HG02759 (cell line): Measurements from ENCODE around the gene KIR2DL1.
"Not testable (repeated sequence)": the region's sequence is repeated elsewhere in the genome, so short reads cannot be mapped to it uniquely, and the experiment has no call there.

Experiments
- ATAC-seq: cut with Tn5 transposase; IDR thresholded peaks from one replicate; pipeline ENCODE4 v1.9.1; 2021; ENCODE audit warnings: mild to moderate bottlenecking, moderate library complexity; ENCODE audit not compliant: unreplicated experiment

KIR2DL1 gene

DNA sequence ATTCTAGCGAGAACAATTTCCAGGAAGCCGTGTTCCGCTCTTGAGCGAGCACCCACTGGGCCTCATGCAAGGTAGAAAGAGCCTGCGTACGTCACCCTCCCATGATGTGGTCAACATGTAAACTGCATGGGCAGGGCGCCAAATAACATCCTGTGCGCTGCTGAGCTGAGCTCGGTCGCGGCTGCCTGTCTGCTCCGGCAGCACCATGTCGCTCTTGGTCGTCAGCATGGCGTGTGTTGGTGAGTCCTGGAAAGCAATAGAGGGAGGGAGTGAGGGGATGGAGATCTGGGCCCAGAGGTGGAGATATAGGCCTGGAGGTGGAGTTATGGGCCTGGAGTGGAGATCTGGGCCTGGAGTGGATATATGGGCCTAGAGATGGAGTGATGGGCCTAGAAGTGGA, at the start of gene KIR2DL1:
KIR2DL1 (plus strand) TSS at position 148 of the 400 bp plus-strand sequence; CDS start at position 206, 58 bp downstream.
- ATAC-seq, result not testable (repeated sequence)

DNA sequence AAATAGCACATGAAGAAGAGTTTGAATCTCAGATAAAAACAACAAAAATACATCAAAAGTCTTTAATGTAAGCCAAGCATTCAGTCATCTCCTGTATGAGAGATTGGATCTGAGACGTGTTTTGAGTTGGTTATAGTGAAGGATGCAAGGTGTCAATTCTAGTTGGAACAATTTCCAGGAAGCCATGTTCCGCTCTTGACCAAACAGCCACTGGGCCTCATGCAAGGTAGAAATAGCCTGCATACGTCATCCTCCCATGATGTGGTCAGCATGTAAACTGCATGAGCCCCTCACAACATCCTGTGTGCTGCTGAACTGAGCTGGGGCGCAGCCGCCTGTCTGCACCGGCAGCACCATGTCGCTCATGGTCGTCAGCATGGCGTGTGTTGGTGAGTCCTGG, 45.5 kb upstream of the KIR2DL1 start, which contains the start of gene KIR3DL3:
KIR3DL3 (plus strand) TSS at position 301 of the 400 bp plus-strand sequence; CDS start at position 356, 55 bp downstream.
- no peak for ATAC-seq

DNA sequence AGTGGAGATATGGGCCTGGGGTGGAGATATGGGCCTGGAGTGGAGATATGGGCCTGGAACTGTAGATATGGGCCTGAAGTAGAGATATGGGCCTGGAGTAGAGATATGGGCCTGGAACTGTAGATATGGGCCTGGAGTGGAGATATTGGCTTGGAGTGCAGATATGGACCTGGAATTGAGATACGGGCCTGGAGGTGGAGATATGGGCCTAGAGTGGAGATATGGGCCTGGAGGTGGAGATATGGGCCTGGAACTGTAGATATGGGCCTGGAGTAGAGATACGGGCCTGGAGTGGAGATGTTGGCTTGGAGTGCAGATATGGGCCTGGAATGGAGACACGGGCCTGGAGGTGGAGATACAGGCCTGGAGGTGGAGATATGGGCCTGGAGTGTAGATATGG, 44.9 kb upstream of the KIR2DL1 start:
- ATAC-seq, result no peak

DNA sequence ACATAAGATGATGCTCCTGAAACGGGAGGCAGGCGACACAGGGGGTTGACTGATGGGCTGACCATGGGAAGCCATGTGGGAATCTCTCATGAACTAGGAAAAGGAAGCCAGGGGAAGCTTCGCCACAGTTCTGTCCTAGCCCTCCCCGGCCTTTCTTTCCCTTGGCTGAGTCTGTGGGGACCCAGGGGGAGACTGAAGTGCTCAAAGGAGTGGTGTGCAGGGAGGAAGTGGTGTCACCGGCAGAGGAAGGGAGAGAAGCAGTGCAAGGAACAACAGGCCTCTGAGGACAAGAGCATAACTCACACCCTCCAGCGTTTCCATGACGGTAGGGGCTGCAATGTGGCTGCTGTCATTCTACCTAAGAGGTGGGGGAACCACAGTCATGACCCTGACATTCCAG, 44.3 kb upstream of the KIR2DL1 start:
- ATAC-seq, result no peak

DNA sequence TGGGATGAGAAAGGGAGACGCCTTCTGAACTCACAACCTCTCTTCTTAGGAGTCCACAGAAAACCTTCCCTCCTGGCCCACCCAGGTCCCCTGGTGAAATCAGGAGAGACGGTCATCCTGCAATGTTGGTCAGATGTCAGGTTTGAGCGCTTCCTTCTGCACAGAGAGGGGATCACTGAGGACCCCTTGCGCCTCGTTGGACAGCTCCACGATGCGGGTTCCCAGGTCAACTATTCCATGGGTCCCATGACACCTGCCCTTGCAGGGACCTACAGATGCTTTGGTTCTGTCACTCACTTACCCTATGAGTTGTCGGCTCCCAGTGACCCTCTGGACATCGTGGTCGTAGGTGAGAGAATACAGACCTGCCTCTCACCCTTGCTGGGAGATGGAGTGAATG, 42.0 kb upstream of the KIR2DL1 start:
- ATAC-seq, result no peak

DNA sequence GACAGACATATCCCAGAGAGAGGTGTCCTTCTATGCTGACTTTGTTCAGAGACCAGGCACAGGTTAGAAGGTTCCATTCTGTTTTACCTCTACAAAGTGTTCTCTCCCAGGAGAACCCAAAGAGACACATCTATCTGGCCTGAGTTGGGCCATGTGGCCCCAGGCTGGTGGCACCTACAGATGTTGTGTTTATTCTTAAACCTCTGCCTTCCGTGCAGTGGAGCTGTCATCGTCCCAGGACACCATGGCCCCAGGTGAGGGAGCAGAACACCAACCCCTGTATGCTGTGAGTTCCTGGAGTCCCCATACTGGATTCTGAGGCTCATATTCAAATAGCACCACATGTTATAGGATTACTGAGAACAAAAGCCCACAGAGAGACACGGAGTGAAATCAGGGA, 41.4 kb upstream of the KIR2DL1 start:
- ATAC-seq, result no peak

DNA sequence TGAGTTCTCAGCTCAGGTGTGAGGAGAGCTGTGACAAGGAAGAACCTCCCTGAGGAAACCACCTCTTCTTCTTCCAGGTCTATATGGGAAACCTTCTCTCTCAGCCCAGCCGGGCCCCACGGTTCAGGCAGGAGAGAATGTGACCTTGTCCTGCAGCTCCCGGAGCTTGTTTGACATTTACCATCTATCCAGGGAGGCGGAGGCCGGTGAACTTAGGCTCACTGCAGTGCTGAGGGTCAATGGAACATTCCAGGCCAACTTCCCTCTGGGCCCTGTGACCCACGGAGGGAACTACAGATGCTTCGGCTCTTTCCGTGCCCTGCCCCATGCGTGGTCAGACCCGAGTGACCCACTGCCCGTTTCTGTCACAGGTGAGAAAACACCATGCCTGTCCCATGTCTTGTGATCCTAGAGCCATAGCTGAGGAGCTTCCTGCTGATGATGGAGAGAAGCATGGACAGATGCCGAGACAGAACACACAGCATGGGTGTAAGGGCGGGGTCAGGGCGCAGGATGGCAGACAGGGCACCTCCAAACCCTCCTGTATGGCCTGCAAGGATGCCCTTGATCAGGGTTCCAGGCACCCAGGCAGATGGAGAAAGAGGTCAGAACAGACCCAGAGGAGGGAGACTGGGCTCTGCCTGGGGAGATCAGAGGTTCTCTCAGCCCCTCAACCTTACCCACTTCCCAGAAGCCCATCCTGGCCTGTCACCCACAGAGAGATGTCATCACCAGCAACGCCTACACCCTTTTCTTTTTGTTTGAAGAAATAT, 40.0 kb upstream of the KIR2DL1 start:
- no peak for ATAC-seq

DNA sequence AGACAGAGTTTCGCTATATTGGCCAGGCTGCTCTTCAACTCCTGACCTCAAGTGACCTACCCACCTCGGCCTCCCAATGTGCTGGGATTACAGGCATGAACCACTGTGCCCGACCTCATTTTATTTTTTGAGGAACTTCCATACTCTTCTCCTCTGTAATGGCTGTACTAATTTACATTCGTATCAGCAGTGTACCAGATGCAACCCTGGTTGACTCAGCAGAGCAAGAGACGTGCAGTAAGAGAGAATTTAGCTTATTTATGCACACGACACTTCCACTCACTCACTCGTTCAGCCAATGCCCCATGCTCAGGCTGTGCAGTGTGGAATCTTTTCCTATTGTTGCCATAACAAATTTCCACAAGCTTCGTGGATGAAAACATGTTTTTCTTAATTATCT, 38.4 kb upstream of the KIR2DL1 start:
- no peak for ATAC-seq

DNA sequence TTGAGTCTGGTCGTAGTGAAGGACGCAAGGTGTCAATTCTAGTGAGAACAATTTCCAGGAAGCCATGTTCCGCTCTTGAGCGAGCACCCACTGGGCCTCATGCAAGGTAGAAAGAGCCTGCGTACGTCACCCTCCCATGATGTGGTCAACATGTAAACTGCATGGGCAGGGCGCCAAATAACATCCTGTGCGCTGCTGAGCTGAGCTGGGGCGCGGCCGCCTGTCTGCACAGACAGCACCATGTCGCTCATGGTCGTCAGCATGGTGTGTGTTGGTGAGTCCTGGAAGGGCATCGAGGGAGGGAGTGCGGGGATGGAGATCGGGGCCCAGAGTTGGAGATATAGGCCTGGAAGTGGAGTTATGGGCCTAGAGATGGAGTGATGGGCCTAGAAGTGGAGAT, 31.3 kb upstream of the KIR2DL1 start, which contains the start of gene KIR2DL3:
KIR2DL3 (plus strand) TSS at position 208 of the 400 bp plus-strand sequence; CDS start at position 241, 33 bp downstream.
- ATAC-seq, result not testable (repeated sequence)

DNA sequence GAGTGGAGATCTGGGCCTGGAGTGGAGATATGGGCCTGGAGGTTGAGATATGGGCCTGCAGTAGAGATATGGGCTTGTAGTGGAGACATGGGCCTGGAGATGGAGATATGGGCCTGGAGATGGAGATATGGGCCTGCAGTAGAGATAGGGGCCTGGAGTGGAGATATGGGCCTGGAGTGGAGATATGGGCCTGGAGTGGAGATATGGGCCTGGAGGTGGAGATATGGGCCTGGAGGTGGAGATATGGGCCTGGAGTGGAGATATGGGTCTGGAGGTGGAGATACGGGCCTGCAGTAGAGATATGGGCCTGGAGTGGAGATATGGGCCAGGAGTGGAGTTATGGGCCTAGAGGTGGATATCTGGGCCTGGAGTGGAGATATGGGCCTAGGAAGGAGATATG, 30.9 kb upstream of the KIR2DL1 start:
- no peak for ATAC-seq

DNA sequence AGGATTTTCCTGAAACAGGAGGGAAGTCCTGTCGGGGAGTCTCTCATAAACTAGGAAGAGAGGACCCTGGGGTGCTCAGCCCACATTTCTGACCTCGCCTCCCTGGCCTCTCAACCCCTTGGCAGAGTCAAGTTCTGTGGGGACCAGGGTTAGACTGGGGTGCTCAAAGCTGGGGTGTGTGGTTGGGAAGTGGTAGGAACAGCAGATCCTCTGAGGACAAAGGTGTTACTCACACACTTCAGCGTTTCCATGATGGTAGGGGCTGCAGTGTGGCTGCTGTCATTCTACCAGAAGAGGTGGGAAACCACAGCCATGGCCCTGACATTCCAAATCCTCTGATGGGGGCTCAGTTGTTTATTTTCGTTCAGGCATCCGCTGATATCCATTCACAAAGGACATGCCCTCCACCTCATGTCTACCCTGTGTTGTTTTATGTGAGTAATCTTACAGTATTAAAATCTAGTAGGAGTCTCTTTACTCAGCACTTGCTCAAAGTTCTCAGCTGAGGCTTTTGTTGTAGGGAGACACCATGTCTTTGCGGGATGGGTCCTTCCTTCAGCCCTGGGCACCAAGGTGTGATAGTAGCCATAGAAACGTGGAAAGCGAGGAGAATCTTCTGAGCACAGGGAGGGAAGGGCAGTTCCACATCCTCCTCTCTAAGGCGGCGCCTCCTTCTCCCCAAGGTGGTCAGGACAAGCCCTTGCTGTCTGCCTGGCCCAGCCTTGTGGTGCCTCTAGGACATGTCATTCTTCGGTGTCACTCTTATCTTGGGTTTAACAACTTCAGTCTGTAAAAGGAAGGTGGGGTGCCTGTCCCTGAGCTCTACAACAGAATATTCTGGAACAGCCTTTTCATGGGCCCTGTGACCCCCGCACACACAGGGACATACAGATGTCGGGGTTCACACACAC, 29.8 kb upstream of the KIR2DL1 start:
- ATAC-seq, result no peak

DNA sequence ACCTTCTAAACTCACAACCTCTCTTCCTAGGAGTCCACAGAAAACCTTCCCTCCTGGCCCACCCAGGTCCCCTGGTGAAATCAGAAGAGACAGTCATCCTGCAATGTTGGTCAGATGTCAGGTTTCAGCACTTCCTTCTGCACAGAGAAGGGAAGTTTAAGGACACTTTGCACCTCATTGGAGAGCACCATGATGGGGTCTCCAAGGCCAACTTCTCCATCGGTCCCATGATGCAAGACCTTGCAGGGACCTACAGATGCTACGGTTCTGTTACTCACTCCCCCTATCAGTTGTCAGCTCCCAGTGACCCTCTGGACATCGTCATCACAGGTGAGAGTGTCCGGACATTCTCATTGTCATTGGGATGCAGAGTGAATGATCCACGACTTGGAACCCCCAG, 27.6 kb upstream of the KIR2DL1 start:
- ATAC-seq, result not testable (repeated sequence)

DNA sequence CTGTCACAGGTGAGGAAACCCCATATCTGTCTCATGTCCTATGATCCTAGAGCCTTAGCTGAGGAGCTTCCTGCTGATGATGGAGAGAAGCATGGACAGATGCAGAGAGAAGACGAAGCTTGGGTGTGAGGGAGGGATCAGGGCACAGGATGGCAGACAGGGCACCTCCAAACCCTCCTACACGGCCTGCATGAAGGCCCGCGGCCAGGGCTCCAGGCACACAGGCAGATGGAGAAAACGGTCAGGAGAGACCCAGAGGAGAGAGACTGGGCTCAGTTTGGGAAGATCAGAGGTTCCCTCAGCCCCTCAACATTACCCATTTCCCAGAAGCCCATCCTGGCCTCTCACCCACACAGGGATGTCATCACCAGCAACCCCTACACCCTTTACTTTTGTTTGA, 25.5 kb upstream of the KIR2DL1 start:
- ATAC-seq, result not testable (repeated sequence)

DNA sequence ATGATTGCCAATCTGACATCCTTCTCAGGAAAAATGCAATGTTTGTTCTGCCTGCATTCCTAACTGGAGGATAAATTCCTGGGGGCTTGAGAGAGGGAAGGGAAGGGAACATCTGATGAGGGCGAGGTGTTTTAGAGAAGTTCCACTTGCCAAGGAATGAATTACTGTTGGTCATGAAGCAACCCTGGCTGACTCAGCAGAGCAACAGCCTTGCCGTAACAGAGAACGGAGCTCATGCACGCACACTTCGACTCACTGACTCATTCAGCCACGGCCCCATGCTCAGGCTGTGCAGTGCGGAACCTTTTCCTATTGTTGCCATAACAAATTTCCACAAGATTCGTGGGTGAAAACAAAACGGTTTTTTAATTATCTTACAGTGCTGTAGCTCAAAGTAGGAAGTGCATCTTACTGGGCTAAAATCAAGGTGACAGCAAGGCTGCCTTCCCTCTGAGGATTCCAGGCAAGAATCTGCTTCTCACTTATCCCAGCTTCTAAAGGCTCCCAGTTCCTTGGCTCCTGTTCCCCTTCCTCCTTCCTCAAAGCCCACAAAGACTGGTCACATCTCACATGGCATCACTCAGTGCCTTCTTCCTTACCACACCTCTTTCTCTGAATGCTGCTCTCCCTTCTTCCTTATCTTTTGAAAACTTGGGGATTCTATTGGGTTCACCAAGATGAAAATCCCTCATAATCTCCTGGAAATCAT, 21.8 kb upstream of the KIR2DL1 start:
- not testable (repeated sequence) for ATAC-seq

DNA sequence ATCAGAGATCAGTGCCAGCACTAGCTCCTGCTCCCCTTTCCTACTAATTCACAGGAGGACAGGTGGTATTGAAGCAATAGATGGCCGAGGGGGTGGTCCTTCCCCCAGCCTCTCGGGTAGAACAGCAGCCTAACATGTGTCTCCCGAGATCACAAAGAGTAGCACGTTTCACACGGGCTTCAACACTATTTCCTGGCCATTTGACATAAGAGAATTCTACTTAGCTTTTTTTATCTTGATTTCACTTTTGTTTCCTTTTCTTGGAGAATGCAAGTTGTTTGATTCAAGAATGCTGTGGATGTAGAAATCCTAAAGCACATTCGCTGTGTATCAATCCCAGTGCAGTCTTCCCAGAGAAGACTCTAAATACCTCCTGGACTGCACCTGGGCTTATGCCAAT, 19.3 kb upstream of the KIR2DL1 start:
- not testable (repeated sequence) for ATAC-seq

DNA sequence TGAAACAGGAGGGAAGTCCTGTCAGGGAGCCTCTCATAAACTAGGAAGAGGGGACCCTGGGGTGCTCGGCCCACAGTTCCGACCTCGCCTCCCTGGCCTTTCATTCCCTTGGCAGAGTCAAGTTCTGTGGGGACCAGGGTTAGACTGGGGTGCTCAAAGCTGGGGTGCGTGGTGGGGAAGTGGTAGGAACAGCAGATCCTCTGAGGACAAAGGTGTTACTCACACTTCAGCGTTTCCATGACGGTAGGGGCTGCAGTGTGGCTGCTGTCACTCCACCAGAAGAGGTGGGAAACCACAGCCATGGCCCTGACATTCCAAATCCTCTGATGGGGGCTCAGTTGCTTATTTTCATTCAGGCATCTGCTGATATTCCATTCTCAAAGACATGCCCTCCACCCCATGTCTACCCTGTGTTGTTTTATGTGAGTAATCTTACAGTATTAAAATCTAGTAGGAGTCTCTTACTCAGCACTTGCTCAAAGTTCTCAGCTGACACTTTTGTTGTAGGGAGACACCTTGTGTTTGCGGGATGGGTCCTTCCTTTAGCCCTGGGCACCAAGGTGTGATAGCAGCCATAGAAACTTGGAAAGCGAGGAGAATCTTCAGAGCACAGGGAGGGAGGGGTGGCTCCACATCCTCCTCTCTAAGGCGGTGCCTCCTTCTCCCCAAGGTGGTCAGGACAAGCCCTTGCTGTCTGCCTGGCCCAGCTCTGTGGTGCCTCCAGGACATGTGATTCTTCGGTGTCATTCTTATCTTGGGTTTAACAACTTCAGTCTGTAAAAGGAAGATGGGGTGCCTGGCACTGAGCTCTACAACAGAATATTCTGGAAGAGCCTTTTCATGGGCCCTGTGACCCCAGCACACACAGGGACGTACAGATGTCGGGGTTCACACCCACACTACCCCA, 13.1 kb upstream of the KIR2DL1 start:
- not testable (repeated sequence) for ATAC-seq

DNA sequence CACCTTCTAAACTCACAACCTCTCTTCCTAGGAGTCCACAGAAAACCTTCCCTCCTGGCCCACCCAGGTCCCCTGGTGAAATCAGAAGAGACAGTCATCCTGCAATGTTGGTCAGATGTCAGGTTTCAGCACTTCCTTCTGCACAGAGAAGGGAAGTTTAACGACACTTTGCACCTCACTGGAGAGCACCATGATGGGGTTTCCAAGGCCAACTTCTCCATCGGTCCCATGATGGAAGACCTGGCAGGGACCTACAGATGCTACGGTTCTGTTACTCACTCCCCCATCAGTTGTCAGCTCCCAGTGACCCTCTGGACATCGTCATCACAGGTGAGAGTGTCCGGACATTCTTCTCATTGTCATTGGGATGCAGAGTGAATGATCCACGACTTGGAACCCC, 11.0 kb upstream of the KIR2DL1 start:
- ATAC-seq, result not testable (repeated sequence)

DNA sequence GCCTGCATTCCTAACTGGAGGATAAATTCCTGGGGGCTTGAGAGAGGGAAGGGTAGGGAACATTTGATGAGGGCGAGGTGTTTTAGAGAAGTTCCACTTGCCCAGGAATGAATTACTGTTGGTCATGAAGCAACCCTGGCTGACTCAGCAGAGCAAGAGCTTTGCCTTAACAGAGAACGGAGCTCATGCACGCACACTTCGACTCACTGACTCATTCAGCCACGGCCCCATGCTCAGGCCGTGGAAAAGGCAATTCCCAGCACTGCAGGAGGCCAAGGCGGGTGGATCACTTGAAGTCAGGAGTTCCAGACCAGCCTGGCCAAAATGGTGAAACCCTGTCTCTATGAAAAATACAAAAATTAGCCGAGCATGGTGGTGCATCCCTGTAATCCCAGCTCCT, 5.4 kb upstream of the KIR2DL1 start:
- not testable (repeated sequence) for ATAC-seq

DNA sequence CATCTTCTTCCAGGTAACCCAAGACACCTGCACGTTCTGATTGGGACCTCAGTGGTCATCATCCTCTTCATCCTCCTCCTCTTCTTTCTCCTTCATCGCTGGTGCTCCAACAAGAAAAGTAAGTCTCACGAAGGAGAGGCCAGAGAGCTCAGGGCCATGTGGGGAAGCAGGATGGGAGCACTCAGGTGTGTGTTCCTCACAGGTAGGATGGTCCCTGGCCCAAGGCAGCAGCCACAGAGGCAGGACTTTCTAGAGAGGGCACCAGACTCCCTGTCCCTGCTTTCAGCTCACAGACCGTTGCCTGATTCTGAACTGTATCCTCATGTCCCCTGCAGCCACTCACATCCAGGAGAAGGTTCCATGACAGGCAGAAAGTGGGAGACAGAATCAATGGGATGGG, 3.1 kb upstream of the KIR2DL1 start:
- ATAC-seq, result not testable (repeated sequence)

DNA sequence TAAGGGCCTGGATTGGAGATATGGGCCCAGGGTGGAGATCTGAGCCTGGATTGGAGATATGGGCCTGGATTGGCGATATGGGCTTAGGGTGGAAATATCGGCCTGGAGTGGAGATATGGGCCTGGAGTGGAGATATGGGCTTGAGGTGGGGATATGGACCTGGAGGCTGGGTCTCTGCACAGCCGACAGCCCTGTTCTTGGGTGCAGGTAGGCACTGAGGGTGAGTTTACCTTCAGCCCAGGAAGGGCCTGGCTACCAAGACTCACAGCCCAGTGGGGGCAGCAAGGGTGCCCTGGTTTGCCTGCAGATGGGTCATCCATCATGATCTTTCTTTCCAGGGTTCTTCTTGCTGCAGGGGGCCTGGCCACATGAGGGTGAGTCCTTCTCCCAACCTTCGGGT, 918 bp downstream of the KIR2DL1 start:
- ATAC-seq, result not testable (repeated sequence)
